HG03025 (cell line): ENCODE data around the gene TPRX1.
"Not testable (repeated sequence)": the region's sequence is repeated elsewhere in the genome, so short reads cannot be mapped to it uniquely, and the experiment has no call there.

Experiments
- ATAC-seq: cut with Tn5 transposase; IDR thresholded peaks from one replicate; pipeline ENCODE4 v1.9.1; 2021; ENCODE audit warnings: mild to moderate bottlenecking, moderate library complexity; ENCODE audit not compliant: unreplicated experiment, low FRiP score

The TPRX1 gene

GRCh38 chr19:47771291-47771690, 33.1 kb downstream of the TPRX1 start:
- not testable (repeated sequence) for ATAC-seq

GRCh38 chr19:47769534-47769933, 34.8 kb downstream of the TPRX1 start:
- no peak for ATAC-seq

GRCh38 chr19:47768604-47769003, 35.7 kb downstream of the TPRX1 start:
- no peak for ATAC-seq

- ATAC-seq: no peak
Measured at GRCh38 chr19:47767349-47767748, 37.0 kb downstream of the TPRX1 start.

- no peak for ATAC-seq
Measured at GRCh38 chr19:47766670-47767069, 37.7 kb downstream of the TPRX1 start.

- no peak for ATAC-seq
Measured at GRCh38 chr19:47766359-47766620, 38.1 kb downstream of the TPRX1 start.

- ATAC-seq: no peak
Measured at GRCh38 chr19:47765523-47766358, 38.6 kb downstream of the TPRX1 start.

- ATAC-seq: not testable (repeated sequence)
Measured at GRCh38 chr19:47764705-47765104, 39.6 kb downstream of the TPRX1 start.

GRCh38 chr19:47762615-47763308, 41.6 kb downstream of the TPRX1 start:
- no peak for ATAC-seq

- ATAC-seq: no peak
Measured at GRCh38 chr19:47762151-47762550, 42.2 kb downstream of the TPRX1 start.

GRCh38 chr19:47761566-47761965, 42.8 kb downstream of the TPRX1 start:
- ATAC-seq: no peak

GRCh38 chr19:47760632-47760999, 43.7 kb downstream of the TPRX1 start:
- ATAC-seq: no peak

GRCh38 chr19:47758443-47758804, 45.9 kb downstream of the TPRX1 start:
- no peak for ATAC-seq

- ATAC-seq: no peak
Measured at GRCh38 chr19:47757617-47758442, 46.5 kb downstream of the TPRX1 start.

- ATAC-seq: no peak
Measured at GRCh38 chr19:47756953-47757608, 47.3 kb downstream of the TPRX1 start.

GRCh38 chr19:47756627-47756929, 47.8 kb downstream of the TPRX1 start:
- no peak for ATAC-seq

- ATAC-seq: no peak
Measured at GRCh38 chr19:47755762-47756626, 48.4 kb downstream of the TPRX1 start.

- ATAC-seq: no peak
Measured at GRCh38 chr19:47755065-47755761, 49.1 kb downstream of the TPRX1 start.

- ATAC-seq: no peak
Measured at GRCh38 chr19:47754206-47755064, 49.9 kb downstream of the TPRX1 start.
